SK-N-SH (cell line): ENCODE data around the gene C7. TPM values are rescaled to one million over a fixed set of nuclear protein-coding genes. Genes with fewer than 3 reads are reported as not detected.

ENCODE experiments used
- CTCF ChIA-PET: fragments of 300-600, 350-600 bp; formaldehyde crosslinking; extraction: SDS; loops from one replicate; lab custom pipeline; 2021; lab: Yijun Ruan, JAX
- POLR2A ChIA-PET: fragments of 350-600 bp; sonication (Branson Sonifier 250); formaldehyde crosslinking; extraction: SDS; loops from one replicate; lab custom pipeline; 2020; ENCODE audit warnings: antibody characterized with exemption, inconsistent platforms; lab: Yijun Ruan, JAX
- DNase-seq: peaks from one replicate; pipeline ENCODE4 v3.0.0; 2012
- H2AFZ ChIP-seq: fragments of 200-600 bp; sonication (generic); 2 replicates; pipeline ENCODE4 v1.8.1; 2016; ENCODE audit warnings: antibody characterized with exemption, mild to moderate bottlenecking, low read depth
- H3F3A ChIP-seq: fragments of 200-600 bp; sonication (generic); replicated peaks from 2 replicates; pipeline ENCODE3; 2016; ENCODE audit warnings: antibody characterized with exemption, mild to moderate bottlenecking; ENCODE audit not compliant: insufficient read depth
- H3K27ac ChIP-seq, 2 experiments: fragments of 200-500 bp in 1 of 2; fragments of 200-600 bp in 1 of 2; sonication (Bioruptor generic) in 1 of 2; sonication (generic), shearing (Covaris generic) in 1 of 2; 2 replicates each; pipeline versions ENCODE4 v1.5.1 to v1.6.1; 2014 to 2016; ENCODE audit warnings: low read depth in 2 of 2, inconsistent platforms in 1 of 2, low read length in 1 of 2, mild to moderate bottlenecking in 1 of 2, mixed read lengths in 1 of 2
- H3K27me3 ChIP-seq: fragments of 200-600 bp; sonication (generic), shearing (Covaris generic); 2 replicates; pipeline ENCODE4 v1.6.1; 2016; ENCODE audit warnings: mixed run types; ENCODE audit not compliant: insufficient read depth
- H3K36me3 ChIP-seq, 2 experiments: fragments of 200-500 bp in 1 of 2; fragments of 200-600 bp in 1 of 2; sonication (Bioruptor generic) in 1 of 2; sonication (generic) in 1 of 2; replicated peaks in 1 of 2; 2 replicates each; pipeline versions ENCODE3 to v1.5.1; 2014 to 2016; ENCODE audit warnings: low read length in 1 of 2, mild to moderate bottlenecking in 1 of 2; ENCODE audit not compliant: insufficient read depth in 2 of 2, control insufficient read depth in 1 of 2
- H3K4me1 ChIP-seq, 2 experiments: fragments of 200-500 bp in 1 of 2; fragments of 200-600 bp in 1 of 2; sonication (Bioruptor generic) in 1 of 2; sonication (generic), shearing (Covaris generic) in 1 of 2; 2 replicates each; pipeline versions ENCODE4 v1.5.1 to v1.6.1; 2014 to 2016; ENCODE audit warnings: low read depth in 1 of 2, low read length in 1 of 2, mixed run types in 1 of 2; ENCODE audit not compliant: insufficient read depth in 2 of 2, control insufficient read depth in 1 of 2
- H3K4me2 ChIP-seq: fragments of 200-600 bp; sonication (generic), shearing (Covaris generic); 2 replicates; pipeline ENCODE4 v1.6.1; 2017; ENCODE audit warnings: mixed run types
- H3K4me3 ChIP-seq, 2 experiments: fragments of 200-500 bp in 1 of 2; fragments of 200-600 bp in 1 of 2; sonication (Bioruptor generic) in 1 of 2; sonication (generic), shearing (Covaris generic) in 1 of 2; 2 replicates each; pipeline versions ENCODE4 v1.5.1 to v1.8.1; 2014 to 2016; ENCODE audit warnings: low read depth in 2 of 2, inconsistent platforms in 1 of 2, low read length in 1 of 2, mild to moderate bottlenecking in 1 of 2, mixed read lengths in 1 of 2, moderate library complexity in 1 of 2
- H3K79me2 ChIP-seq: fragments of 200-600 bp; sonication (generic); 2 replicates; pipeline ENCODE4 v1.8.1; 2017; ENCODE audit warnings: mild to moderate bottlenecking; ENCODE audit not compliant: insufficient read depth
- H3K9ac ChIP-seq: fragments of 200-600 bp; sonication (generic); 2 replicates; pipeline ENCODE4 v1.6.1; 2017; ENCODE audit warnings: mixed run types
- H3K9me2 ChIP-seq: fragments of 200-600 bp; sonication (generic); 2 replicates; pipeline ENCODE4 v1.6.1; 2017; ENCODE audit warnings: mixed run types
- H3K9me3 ChIP-seq: fragments of 200-600 bp; sonication (generic); 2 replicates; pipeline ENCODE4 v1.6.1; 2017; ENCODE audit warnings: mixed run types, mild to moderate bottlenecking, moderate library complexity
- H4K20me1 ChIP-seq: fragments of 200-600 bp; sonication (generic); 2 replicates; pipeline ENCODE4 v1.6.1; 2017; ENCODE audit warnings: mild to moderate bottlenecking, mixed run types; ENCODE audit not compliant: insufficient read depth
- CTCF ChIP-seq: fragments of 200-600 bp; sonication (generic); IDR thresholded peaks from 2 replicates; pipeline ENCODE4 v1.6.1; 2017; ENCODE audit warnings: antibody characterized with exemption, mild to moderate bottlenecking, moderate library complexity
- ELF1 ChIP-seq: IDR thresholded peaks from 2 replicates; pipeline ENCODE4 v1.4.0; 2012
- EP300 ChIP-seq, 2 experiments: IDR thresholded peaks; 2 replicates each; pipeline versions ENCODE4 v1.4.0 to v1.6.1; 2012; ENCODE audit warnings: borderline replicate concordance in 1 of 2, low read depth in 1 of 2, low read length in 1 of 2
- EZH2phosphoT487 ChIP-seq: fragments of 200-600 bp; sonication (generic); IDR thresholded peaks from 2 replicates; pipeline ENCODE4 v1.6.1; 2017; ENCODE audit warnings: low read depth, mixed run types, mild to moderate bottlenecking, antibody characterized with exemption, moderate library complexity, borderline replicate concordance
- FOXM1 ChIP-seq: IDR thresholded peaks from 2 replicates; pipeline ENCODE4 v1.4.0; 2012; ENCODE audit warnings: low read depth, mild to moderate bottlenecking
- IRF3 ChIP-seq: fragments of 150-350 bp; IDR thresholded peaks from 2 replicates; pipeline ENCODE4 v1.6.1; 2016; ENCODE audit warnings: mild to moderate bottlenecking, low read depth, low read length
- JUND ChIP-seq: IDR thresholded peaks from 2 replicates; pipeline ENCODE4 v1.4.0; 2012
- MEF2A ChIP-seq: IDR thresholded peaks from 2 replicates; pipeline ENCODE4 v1.4.0; 2012; ENCODE audit warnings: low read depth, borderline replicate concordance
- PBX3 ChIP-seq: IDR thresholded peaks from 2 replicates; pipeline ENCODE4; 2012
- POLR2AphosphoS5 ChIP-seq: IDR thresholded peaks from 2 replicates; pipeline ENCODE4 v1.6.1; 2012; ENCODE audit warnings: low read depth, low read length
- RCOR1 ChIP-seq: fragments of 150-350 bp; IDR thresholded peaks from 2 replicates; pipeline ENCODE4 v1.6.1; 2017; ENCODE audit warnings: antibody characterized with exemption, low read length
- REST ChIP-seq: IDR thresholded peaks from 2 replicates; pipeline ENCODE4 v1.6.1; 2012; ENCODE audit warnings: mild to moderate bottlenecking, low read depth, low read length, moderate library complexity
- RXRA ChIP-seq: IDR thresholded peaks from 2 replicates; pipeline ENCODE4 v1.4.0; 2012; ENCODE audit warnings: low read depth, mild to moderate bottlenecking, borderline replicate concordance
- SMC3 ChIP-seq: IDR thresholded peaks from 2 replicates; pipeline ENCODE4 v1.6.1; 2012; ENCODE audit warnings: low read depth, low read length, improper control_type of control experiment
- TAF1 ChIP-seq: IDR thresholded peaks from 2 replicates; pipeline ENCODE4 v1.6.1; 2012; ENCODE audit warnings: low read depth, mild to moderate bottlenecking, low read length, moderate library complexity, borderline replicate concordance
- USF2 ChIP-seq: fragments of 150-350 bp; IDR thresholded peaks from 2 replicates; pipeline ENCODE4 v1.6.1; 2017; ENCODE audit warnings: antibody characterized with exemption, low read length, low read depth, borderline replicate concordance
- WGBS: methylation state at CpG from one replicate; pipeline ENCODE4 v1.1.6; 2017; ENCODE audit warnings: low lambda C conversion rate; 5-methylcytosine and 5-hydroxymethylcytosine counted together
- polyA plus RNA-seq, 3 experiments: library from polyadenylated mRNA; depleted of rRNA; stranded (reverse); fragments of >200 nt; gene quantifications; 2 replicates each; pipeline ENCODE4 v1.2.3, GENCODE V29; 2012

C7 gene
- polyA plus RNA-seq, 1 of the 3 experiments (the other 2 are of a cell fraction): 11.1 TPM

- WGBS: 54% methylated on average over 5 of the region's 5 CpGs
Observed at GRCh38 chr5:40955313-40955712, 46.0 kb downstream of the C7 start.

GRCh38 chr5:40957048-40957447 is 47.8 kb downstream of the C7 start:
- CTCF ChIA-PET: no interaction called here
- no peaks in the 10 kb centered on the region for H3K9me3 ChIP-seq

More at GRCh38 chr5:40955313-40955712, 46.0 kb downstream of the C7 start:
- ChIA-PET CTCF (no interaction called here), POLR2A (no interaction called here)
- Histone ChIP-seq H3K27me3 (no peaks in the 10 kb centered on the region), H3K9me2 (no peaks in the 10 kb centered on the region), H3K4me3 (no peak overlapping the region), H3K27ac (no peak overlapping the region), H3K9ac (no peak overlapping the region), H3K36me3 (peaks cover 0 to 18% of the 10 kb centered on the region in 2 experiments), H3K4me1 (no peaks in the 10 kb centered on the region), H3F3A (no peaks in the 10 kb centered on the region), H3K4me2 (no peak overlapping the region), H2AFZ (no peak overlapping the region), H3K9me3 (no peaks in the 10 kb centered on the region), H4K20me1 (no peaks in the 10 kb centered on the region), H3K79me2 (no peaks in the 10 kb centered on the region)
- TF ChIP-seq MEF2A: no peak
- no peak for TF ChIP-seq USF2
- no peak for TF ChIP-seq ELF1
- TF ChIP-seq PBX3: no peak
- DNase-seq: no peak

More at GRCh38 chr5:40957048-40957447, 47.8 kb downstream of the C7 start:
- WGBS: 55% methylated on average over 3 of the region's 3 CpGs
- Histone ChIP-seq H3K79me2 (no peaks in the 10 kb centered on the region), H3K9ac (no peak overlapping the region), H4K20me1 (no peaks in the 10 kb centered on the region), H2AFZ (no peak overlapping the region)
- no peak for TF ChIP-seq SMC3
- no peak for TF ChIP-seq ELF1
- TF ChIP-seq RXRA: no peak
- no peak for TF ChIP-seq FOXM1
- no peak for TF ChIP-seq TAF1
- TF ChIP-seq EP300 (IDR thresholded peaks at IDR 0.05; ENCODE audit: borderline replicate concordance in 1 of 2, low read depth in 1 of 2, low read length in 1 of 2): no peak
- TF ChIP-seq POLR2AphosphoS5: no peak
- no peak for TF ChIP-seq JUND
- no peak for TF ChIP-seq REST
- no peak for TF ChIP-seq EZH2phosphoT487
- no peak for TF ChIP-seq RCOR1
- no peak for TF ChIP-seq IRF3
- no peak for TF ChIP-seq CTCF
- TF ChIP-seq, all 33 proteins: peak for 0
- Histone ChIP-seq H3F3A (no peaks in the 10 kb centered on the region), H3K27me3 (no peaks in the 10 kb centered on the region), H3K9me2 (no peaks in the 10 kb centered on the region), H3K4me2 (no peak overlapping the region), H3K4me3 (no peak overlapping the region), H3K27ac (no peak overlapping the region), H3K36me3 (peaks cover 0 to 13% of the 10 kb centered on the region in 2 experiments), H3K4me1 (no peaks in the 10 kb centered on the region)
- POLR2A ChIA-PET: no interaction called here
- no peak for DNase-seq
